HCT116 (cell line): ENCODE results near the gene TNFRSF14. TPM values are rescaled to one million over a fixed set of nuclear protein-coding genes. Genes with fewer than 3 reads are reported as not detected.

Experiments used
- ATAC-seq: fragments of 200-7000 bp; cut with Tn5 transposase; 2 replicates; pipeline ENCODE4 v1.9.1; 2020; ENCODE audit warnings: mild to moderate bottlenecking, moderate library complexity
- BruUV-seq: library from RNA; stranded (reverse); fragments of 400-500 nt; replicated peaks from 2 replicates; lab custom pipeline; 2021; lab: Mats Ljungman, UMichigan
- CTCF ChIA-PET: fragments of 300-600 bp; sonication (Branson Sonifier 250); formaldehyde crosslinking; loops from one replicate; lab custom pipeline; 2021; ENCODE audit warnings: antibody characterized with exemption; lab: Charles Lee
- POLR2A ChIA-PET: fragments of 300-600, 350-600 bp; sonication (Branson Sonifier 250); formaldehyde crosslinking; loops from one replicate; lab custom pipeline; 2021; ENCODE audit warnings: antibody characterized with exemption; lab: Charles Lee
- RAD21 ChIA-PET, 2 experiments: fragments of 300-600 bp; sonication (Branson Sonifier 250); formaldehyde crosslinking; loops; one replicate each; lab custom pipeline; 2023; ENCODE audit warnings: low total read pairs in 2 of 2; ENCODE audit not compliant: uncharacterized antibody in 2 of 2, unreplicated experiment in 2 of 2, low non-redundant PET in 1 of 2; lab: Charles Lee
- DNase-seq: peaks from one replicate; pipeline ENCODE4 v3.0.0-alpha.2; 2010; ENCODE audit warnings: low read depth, low spot score
- H2AFZ ChIP-seq: fragments of 200-600 bp; shearing (Covaris generic), sonication (generic); 2 replicates; pipeline ENCODE4 v1.6.1; 2017; ENCODE audit warnings: low read depth, mixed run types, mixed read lengths, antibody characterized with exemption, low read length; ENCODE audit not compliant: poor library complexity, severe bottlenecking
- H3K27ac ChIP-seq: 2 replicates; pipeline ENCODE4 v1.5.1; 2012; ENCODE audit warnings: low read depth, low read length
- H3K27me3 ChIP-seq: fragments of 200-600 bp; sonication (generic); 2 replicates; pipeline ENCODE4 v1.6.1; 2016; ENCODE audit warnings: mixed run types, low read length, mixed read lengths; ENCODE audit not compliant: insufficient read depth
- H3K36me3 ChIP-seq, 2 experiments: fragments of 200-500 bp in 1 of 2; fragments of 200-600 bp in 1 of 2; sonication (Bioruptor generic) in 1 of 2; sonication (generic) in 1 of 2; 2 replicates each; pipeline versions ENCODE4 v1.5.1 to v1.6.1; 2014 to 2016; ENCODE audit warnings: low read length in 2 of 2, inconsistent platforms in 1 of 2, mixed read lengths in 1 of 2, mixed run types in 1 of 2; ENCODE audit not compliant: insufficient read depth in 2 of 2, control insufficient read depth in 1 of 2
- H3K4me1 ChIP-seq, 2 experiments: fragments of 200-600 bp in 1 of 2; sonication (generic) in 1 of 2; 2 replicates each; pipeline versions ENCODE4 v1.5.1 to v1.6.1; 2012 to 2017; ENCODE audit warnings: low read length in 2 of 2, inconsistent platforms in 1 of 2, mild to moderate bottlenecking in 1 of 2, mixed read lengths in 1 of 2, mixed run types in 1 of 2, moderate library complexity in 1 of 2; ENCODE audit not compliant: insufficient read depth in 2 of 2, control insufficient read depth in 1 of 2
- H3K4me2 ChIP-seq: fragments of 200-600 bp; sonication (generic); 2 replicates; pipeline ENCODE4 v1.6.1; 2017; ENCODE audit warnings: mixed run types, low read length, mixed read lengths
- H3K4me3 ChIP-seq, 2 experiments: fragments of 200-600 bp in 1 of 2; sonication (generic) in 1 of 2; replicated peaks in 1 of 2; 2 replicates each; pipeline ENCODE4 v1.5.1; 2011 to 2016; ENCODE audit warnings: low read length in 2 of 2, control low read depth in 1 of 2, low read depth in 1 of 2, mild to moderate bottlenecking in 1 of 2, mixed read lengths in 1 of 2, mixed run types in 1 of 2
- H3K79me2 ChIP-seq: fragments of 200-600 bp; sonication (generic); 2 replicates; pipeline ENCODE4 v1.6.1; 2017; ENCODE audit warnings: mild to moderate bottlenecking, mixed run types, low read length, moderate library complexity, mixed read lengths; ENCODE audit not compliant: insufficient read depth
- H3K9ac ChIP-seq: fragments of 200-600 bp; sonication (generic); 2 replicates; pipeline ENCODE4 v1.6.1; 2016; ENCODE audit warnings: low read length, mixed read lengths
- H3K9me2 ChIP-seq: fragments of 200-600 bp; sonication (generic), shearing (Covaris generic); 2 replicates; pipeline ENCODE4 v1.6.1; 2017; ENCODE audit warnings: mixed run types, mild to moderate bottlenecking, moderate library complexity; ENCODE audit not compliant: insufficient read depth
- H3K9me3 ChIP-seq, 2 experiments: fragments of 200-500 bp in 1 of 2; fragments of 200-600 bp in 1 of 2; sonication (Bioruptor generic) in 1 of 2; sonication (generic) in 1 of 2; 2 replicates each; pipeline ENCODE4 v1.6.1; 2014 to 2017; ENCODE audit warnings: low read length in 2 of 2, mixed read lengths in 2 of 2, inconsistent platforms in 1 of 2, low read depth in 1 of 2, mild to moderate bottlenecking in 1 of 2, mixed run types in 1 of 2, moderate library complexity in 1 of 2; ENCODE audit not compliant: control insufficient read depth in 1 of 2, insufficient read depth in 1 of 2
- H4K20me1 ChIP-seq: fragments of 200-600 bp; sonication (generic), shearing (Covaris generic); 2 replicates; pipeline ENCODE4 v1.6.1; 2017; ENCODE audit warnings: mixed run types, mild to moderate bottlenecking, moderate library complexity; ENCODE audit not compliant: insufficient read depth
- ATF3 ChIP-seq: IDR thresholded peaks from 2 replicates; pipeline ENCODE4 v1.6.1; 2012
- CBX3 ChIP-seq: IDR thresholded peaks from 2 replicates; pipeline ENCODE4 v1.6.1; 2012; ENCODE audit warnings: low read depth
- CEBPB ChIP-seq: IDR thresholded peaks from 2 replicates; pipeline ENCODE4 v1.6.1; 2012; ENCODE audit warnings: low read depth
- CTCF ChIP-seq, 3 experiments: fragments of 200-600 bp in 1 of 3; sonication (generic) in 1 of 3; IDR thresholded peaks in 2 of 3; conservative IDR thresholded peaks in 1 of 3; 2 replicates each; pipeline ENCODE4 v1.5.1; 2012 to 2017; ENCODE audit warnings: low read depth in 2 of 3, low read length in 2 of 3, antibody characterized with exemption in 1 of 3, borderline replicate concordance in 1 of 3, control low read depth in 1 of 3, mild to moderate bottlenecking in 1 of 3, mixed read lengths in 1 of 3, mixed run types in 1 of 3, moderate library complexity in 1 of 3; ENCODE audit not compliant: insufficient read depth in 1 of 3
- EGR1 ChIP-seq: IDR thresholded peaks from 2 replicates; pipeline ENCODE4 v1.6.1; 2012; ENCODE audit warnings: low read depth
- ELF1 ChIP-seq: IDR thresholded peaks from 2 replicates; pipeline ENCODE4 v1.6.1; 2012; ENCODE audit warnings: low read depth, borderline replicate concordance
- EZH2 ChIP-seq: fragments of 200-600 bp; sonication (generic); IDR thresholded peaks from 2 replicates; pipeline ENCODE4 v1.6.1; 2017; ENCODE audit warnings: antibody characterized with exemption, mixed run types
- EZH2phosphoT487 ChIP-seq: fragments of 200-600 bp; IDR thresholded peaks from 2 replicates; pipeline ENCODE4 v1.6.1; 2018; ENCODE audit warnings: antibody characterized with exemption, borderline replicate concordance
- FOSL1 ChIP-seq: IDR thresholded peaks from 2 replicates; pipeline ENCODE4 v1.6.1; 2012; ENCODE audit warnings: low read depth
- JUND ChIP-seq: IDR thresholded peaks from 2 replicates; pipeline ENCODE4 v1.6.1; 2012
- POLR2AphosphoS5 ChIP-seq: IDR thresholded peaks from 2 replicates; pipeline ENCODE4 v1.6.1; 2011; ENCODE audit warnings: mild to moderate bottlenecking, low read depth, low read length, moderate library complexity
- RAD21 ChIP-seq: IDR thresholded peaks from 2 replicates; pipeline ENCODE4 v1.6.1; 2012; ENCODE audit warnings: low read depth, mild to moderate bottlenecking
- SIN3A ChIP-seq: IDR thresholded peaks from 2 replicates; pipeline ENCODE4 v1.6.1; 2012; ENCODE audit warnings: low read depth
- SP1 ChIP-seq: IDR thresholded peaks from 2 replicates; pipeline ENCODE4 v1.6.1; 2012; ENCODE audit warnings: low read depth
- SRF ChIP-seq: IDR thresholded peaks from 2 replicates; pipeline ENCODE4 v1.6.1; 2012; ENCODE audit warnings: low read depth
- TCF7L2 ChIP-seq: IDR thresholded peaks from 2 replicates; pipeline ENCODE4 v1.7.0; 2011; ENCODE audit warnings: borderline replicate concordance, inconsistent platforms; ENCODE audit not compliant: insufficient read depth, insufficient read length; ENCODE audit errors: extremely low read depth
- YY1 ChIP-seq: IDR thresholded peaks from 2 replicates; pipeline ENCODE4 v1.6.1; 2011; ENCODE audit warnings: low read length, low read depth, moderate library complexity, mild to moderate bottlenecking; ENCODE audit not compliant: insufficient replicate concordance; ENCODE audit errors: extremely low read depth
- ZBTB33 ChIP-seq: IDR thresholded peaks from 2 replicates; pipeline ENCODE4 v1.6.1; 2011; ENCODE audit warnings: mild to moderate bottlenecking, low read length, moderate library complexity; ENCODE audit not compliant: insufficient replicate concordance; ENCODE audit errors: extremely low read depth
- ZNF274 ChIP-seq: fragments of 200-500 bp; sonication (Bioruptor generic); IDR thresholded peaks from 2 replicates; pipeline ENCODE4 v1.6.1; 2014; ENCODE audit warnings: mild to moderate bottlenecking, low read depth, low read length, inconsistent platforms
- intact Hi-C: fragments of 100-400 bp; cut with micrococcal nuclease; formaldehyde crosslinking; loops from 2 replicates; pipeline ENCODE4 v1.10.0; 2022
- total RNA-seq: library from RNA; stranded (reverse); gene quantifications from one replicate; pipeline ENCODE4 v1.2.1, GENCODE V29; 2021; ENCODE audit not compliant: unreplicated experiment

TNFRSF14 gene
- total RNA-seq, 1 experiment from 2014 or later: 0.66 TPM

GRCh38 chr1:2563205-2563604 lies 7.0 kb downstream of the TNFRSF14 start (continued):
- TF ChIP-seq CTCF (IDR thresholded peaks at IDR 0.05 in 2 of 3, conservative IDR thresholded peaks at IDR 0.05 in 1 of 3; ENCODE audit: borderline replicate concordance in 1 of 3, insufficient read depth in 1 of 3, low read depth in 2 of 3, low read length in 2 of 3) (no peak), EZH2 (no peak), JUND (no peak), SRF (no peak), EGR1 (no peak), CBX3 (no peak), SP1 (no peak), ZBTB33 (no peak), FOSL1 (no peak), SIN3A (no peak)

GRCh38 chr1:2564006-2564814 lies 8.0 kb downstream of the TNFRSF14 start:
- ChIA-PET CTCF (no interaction called here), POLR2A (no interaction called here), RAD21 (no interaction called here)
- Histone ChIP-seq H4K20me1 (no peaks in the 10 kb centered on the region), H3K9me2 (no peaks in the 10 kb centered on the region), H3K4me2 (no peak overlapping the region), H3K36me3 (no peaks in the 10 kb centered on the region), H3K4me3 (no peak overlapping the region), H3K9me3 (no peaks in the 10 kb centered on the region), H3K9ac (no peak overlapping the region), H2AFZ (no peak overlapping the region), H3K27me3 (no peaks in the 10 kb centered on the region), H3K79me2 (no peaks in the 10 kb centered on the region), H3K4me1 (no peaks in the 10 kb centered on the region), H3K27ac (no peak overlapping the region)
- DNase-seq: no peak
- no TSS peak for BruUV-seq
- ATAC-seq: no peak
- intact Hi-C loops: no loop called here
- TF ChIP-seq EZH2phosphoT487 (no peak), SIN3A (no peak), ELF1 (no peak), CTCF (IDR thresholded peaks at IDR 0.05 in 2 of 3, conservative IDR thresholded peaks at IDR 0.05 in 1 of 3; ENCODE audit: borderline replicate concordance in 1 of 3, insufficient read depth in 1 of 3, low read depth in 2 of 3, low read length in 2 of 3) (no peak), SRF (no peak), JUND (no peak), CEBPB (no peak), EZH2 (no peak), POLR2AphosphoS5 (no peak), ZNF274 (no peak), YY1 (no peak), RAD21 (no peak), FOSL1 (no peak), ATF3 (no peak), TCF7L2 (no peak)
